Astrocyte (in vitro differentiated cells and primary cell): ENCODE data around the gene FUCA1. TPM values are rescaled to one million over a fixed set of nuclear protein-coding genes. Genes with fewer than 3 reads are reported as not detected.
"Not testable (repeated sequence)": the region's sequence is repeated elsewhere in the genome, so short reads cannot be mapped to it uniquely, and the experiment has no call there.

Source experiments
- DNase-seq: peaks from one replicate; pipeline ENCODE4 v3.0.0-alpha.2; 2010; ENCODE audit warnings: low read depth
- FAIRE-seq: peaks from 2 replicates; lab custom pipeline; 2011; peaks lifted over from hg19 to GRCh38; lab: Jason Lieb, UNC
- H2AFZ ChIP-seq: 2 replicates; pipeline ENCODE4 v1.6.0; 2012; ENCODE audit warnings: low read depth, low read length, inconsistent platforms
- H3K27ac ChIP-seq: 2 replicates; pipeline ENCODE4 v1.5.1; 2011; ENCODE audit warnings: low read depth, low read length, inconsistent platforms
- H3K27me3 ChIP-seq: 2 replicates; pipeline ENCODE4 v1.6.0; 2011; ENCODE audit warnings: low read length, inconsistent platforms; ENCODE audit not compliant: insufficient read depth
- H3K36me3 ChIP-seq: 2 replicates; pipeline ENCODE4 v1.5.1; 2011; ENCODE audit warnings: low read length, inconsistent platforms; ENCODE audit not compliant: insufficient read depth
- H3K4me1 ChIP-seq: 2 replicates; pipeline ENCODE4 v1.5.1; 2011; ENCODE audit warnings: low read length, inconsistent platforms; ENCODE audit not compliant: insufficient read depth
- H3K4me2 ChIP-seq: 2 replicates; pipeline ENCODE4 v1.6.0; 2012; ENCODE audit warnings: low read length, inconsistent platforms
- H3K4me3 ChIP-seq: 2 replicates; pipeline ENCODE4 v1.5.1; 2011; ENCODE audit warnings: low read depth, mild to moderate bottlenecking, low read length, inconsistent platforms; ENCODE audit not compliant: insufficient read depth
- H3K79me2 ChIP-seq: 2 replicates; pipeline ENCODE4 v1.6.0; 2012; ENCODE audit warnings: mild to moderate bottlenecking, low read length, inconsistent platforms; ENCODE audit not compliant: insufficient read depth
- H3K9ac ChIP-seq: 2 replicates; pipeline ENCODE4 v1.6.0; 2012; ENCODE audit warnings: mild to moderate bottlenecking, low read length, inconsistent platforms
- H3K9me3 ChIP-seq: 2 replicates; pipeline ENCODE4 v1.5.1; 2012; ENCODE audit warnings: low read depth, mild to moderate bottlenecking, low read length, inconsistent platforms; ENCODE audit not compliant: insufficient read depth
- H4K20me1 ChIP-seq: 2 replicates; pipeline ENCODE4 v1.6.0; 2012; ENCODE audit warnings: low read length, inconsistent platforms; ENCODE audit not compliant: insufficient read depth
- H3K27ac Mint-ChIP-seq: one replicate; pipeline ENCODE4 v1.8.0; 2021; ENCODE audit warnings: mild to moderate bottlenecking, mixed read lengths; ENCODE audit not compliant: unreplicated experiment
- H3K27me3 Mint-ChIP-seq: one replicate; pipeline ENCODE4 v1.8.0; 2021; ENCODE audit warnings: low read depth, mixed read lengths; ENCODE audit not compliant: unreplicated experiment
- H3K36me3 Mint-ChIP-seq: one replicate; pipeline ENCODE4 v1.8.0; 2021; ENCODE audit warnings: low read depth, mixed read lengths; ENCODE audit not compliant: unreplicated experiment
- H3K4me1 Mint-ChIP-seq: one replicate; pipeline ENCODE4 v1.8.0; 2021; ENCODE audit warnings: low read depth, mixed read lengths; ENCODE audit not compliant: unreplicated experiment
- H3K4me3 Mint-ChIP-seq: one replicate; pipeline ENCODE4 v1.8.0; 2021; ENCODE audit warnings: mild to moderate bottlenecking, moderate library complexity, mixed read lengths; ENCODE audit not compliant: unreplicated experiment
- H3K9me3 Mint-ChIP-seq: one replicate; pipeline ENCODE4 v1.8.0; 2021; ENCODE audit warnings: mild to moderate bottlenecking, mixed read lengths; ENCODE audit not compliant: unreplicated experiment
- EZH2 ChIP-seq: IDR thresholded peaks from 2 replicates; pipeline ENCODE4 v1.6.1; 2012; ENCODE audit warnings: mild to moderate bottlenecking, low read length, inconsistent platforms; ENCODE audit not compliant: insufficient read depth
- total RNA-seq: library from RNA; stranded (reverse); gene quantifications from 2 replicates; pipeline ENCODE4 v1.2.1, GENCODE V29; 2021
- TF ChIP-seq, protein P1 (sequence below): IDR thresholded peaks from 2 replicates; pipeline ENCODE4 v1.5.1; 2011; ENCODE audit warnings: low read depth, mild to moderate bottlenecking, inconsistent platforms, low read length, moderate library complexity; ENCODE audit not compliant: insufficient read depth

FUCA1 gene
- total RNA-seq, 1 donor from 2014 or later = 10.4 TPM

DNA sequence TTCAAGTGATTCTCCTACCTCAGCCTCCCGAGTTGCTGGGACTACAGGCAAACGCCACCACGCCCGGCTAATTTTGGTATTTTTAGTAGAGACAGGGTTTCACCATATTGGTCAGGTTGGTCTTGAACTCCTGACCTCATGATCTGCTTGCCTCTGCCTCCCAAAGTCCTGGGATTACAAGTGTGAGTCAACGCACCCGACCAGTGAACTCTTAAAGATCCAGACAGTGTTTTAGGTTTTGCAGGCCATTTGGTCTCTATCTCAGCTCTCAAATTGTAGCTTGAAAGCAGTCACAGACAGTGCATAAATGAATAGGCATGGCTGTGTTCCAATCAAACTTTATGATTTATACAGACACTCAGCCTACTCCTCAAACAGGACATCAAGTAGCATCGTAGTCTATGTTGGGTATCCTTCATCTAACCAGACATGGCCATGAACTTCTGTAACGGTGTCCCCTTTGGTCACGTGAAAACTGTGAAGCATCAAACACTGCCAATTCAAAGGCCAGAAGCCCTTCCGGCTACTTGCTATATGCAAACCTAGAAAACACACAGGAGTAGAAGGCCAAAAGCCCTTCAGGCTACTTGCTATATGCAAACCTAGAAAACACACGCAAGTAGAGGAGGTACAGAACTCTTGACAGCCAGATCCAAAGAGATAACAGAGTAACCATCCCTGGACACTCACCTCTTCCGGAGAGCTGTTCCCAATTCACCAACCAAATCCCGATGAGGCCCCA lies 3.1 kb downstream of the FUCA1 start:
- Histone ChIP-seq H3K9ac (no peak overlapping the region), H3K4me2 (peak overlapping the region; percentile 60), H3K4me3 (no peak overlapping the region), H3K27ac (peak overlapping the region; percentile 40), H3K36me3 (no peaks in the 10 kb centered on the region), H2AFZ (no peak overlapping the region), H3K9me3 (no peaks in the 10 kb centered on the region), H3K27me3 (peaks cover 4% of the 10 kb centered on the region), H3K4me1 (peaks cover 14% of the 10 kb centered on the region), H3K79me2 (no peaks in the 10 kb centered on the region), H4K20me1 (no peaks in the 10 kb centered on the region)
- TF ChIP-seq, protein P1, sequence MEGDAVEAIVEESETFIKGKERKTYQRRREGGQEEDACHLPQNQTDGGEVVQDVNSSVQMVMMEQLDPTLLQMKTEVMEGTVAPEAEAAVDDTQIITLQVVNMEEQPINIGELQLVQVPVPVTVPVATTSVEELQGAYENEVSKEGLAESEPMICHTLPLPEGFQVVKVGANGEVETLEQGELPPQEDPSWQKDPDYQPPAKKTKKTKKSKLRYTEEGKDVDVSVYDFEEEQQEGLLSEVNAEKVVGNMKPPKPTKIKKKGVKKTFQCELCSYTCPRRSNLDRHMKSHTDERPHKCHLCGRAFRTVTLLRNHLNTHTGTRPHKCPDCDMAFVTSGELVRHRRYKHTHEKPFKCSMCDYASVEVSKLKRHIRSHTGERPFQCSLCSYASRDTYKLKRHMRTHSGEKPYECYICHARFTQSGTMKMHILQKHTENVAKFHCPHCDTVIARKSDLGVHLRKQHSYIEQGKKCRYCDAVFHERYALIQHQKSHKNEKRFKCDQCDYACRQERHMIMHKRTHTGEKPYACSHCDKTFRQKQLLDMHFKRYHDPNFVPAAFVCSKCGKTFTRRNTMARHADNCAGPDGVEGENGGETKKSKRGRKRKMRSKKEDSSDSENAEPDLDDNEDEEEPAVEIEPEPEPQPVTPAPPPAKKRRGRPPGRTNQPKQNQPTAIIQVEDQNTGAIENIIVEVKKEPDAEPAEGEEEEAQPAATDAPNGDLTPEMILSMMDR = no peak
- TF ChIP-seq EZH2 = no peak
- DNase-seq = no peak
- Mint-ChIP-seq H3K36me3 (no peaks in the 10 kb centered on the region), H3K27ac (no peak overlapping the region), H3K4me3 (no peak overlapping the region), H3K27me3 (peaks cover 23% of the 10 kb centered on the region), H3K9me3 (no peaks in the 10 kb centered on the region), H3K4me1 (peaks cover 13% of the 10 kb centered on the region)
- no peak for FAIRE-seq

DNA sequence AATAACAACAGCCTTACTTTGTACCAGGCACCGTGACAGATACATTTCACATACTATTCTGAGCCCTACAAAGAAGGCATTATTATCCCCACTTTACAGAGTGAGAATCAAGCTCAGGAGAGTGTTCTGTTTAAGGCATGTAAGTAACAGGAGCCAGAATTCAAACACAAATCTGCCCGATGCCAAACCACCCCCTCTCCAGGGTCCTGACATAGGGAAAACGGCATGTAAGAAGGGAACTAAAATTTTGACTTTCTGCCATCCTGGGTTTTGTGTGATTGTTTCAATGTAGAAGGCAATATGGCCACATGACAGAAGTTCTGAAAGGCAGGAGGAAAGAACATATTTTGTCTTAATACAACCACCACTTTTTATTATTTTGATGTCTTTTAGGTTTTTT lies 5.5 kb downstream of the FUCA1 start:
- Mint-ChIP-seq H3K27ac (no peak overlapping the region), H3K27me3 (peaks cover 14% of the 10 kb centered on the region), H3K4me1 (peaks cover 11% of the 10 kb centered on the region), H3K4me3 (no peak overlapping the region), H3K36me3 (no peaks in the 10 kb centered on the region), H3K9me3 (no peaks in the 10 kb centered on the region)
- FAIRE-seq (no peak), DNase-seq (no peak)
- no peaks in the 10 kb centered on the region for H3K79me2 ChIP-seq
- H3K36me3 ChIP-seq = no peaks in the 10 kb centered on the region
- H3K4me3 ChIP-seq = no peak overlapping the region
- no peak overlapping the region for H3K4me2 ChIP-seq
- TF ChIP-seq, protein P1 = no peak
- TF ChIP-seq EZH2 = no peak
- H3K4me1 ChIP-seq = peaks cover 11% of the 10 kb centered on the region
- no peak overlapping the region for H2AFZ ChIP-seq
- H4K20me1 ChIP-seq = no peaks in the 10 kb centered on the region
- no peak overlapping the region for H3K9ac ChIP-seq
- H3K27ac ChIP-seq = no peak overlapping the region
- peaks cover 4% of the 10 kb centered on the region for H3K27me3 ChIP-seq
- no peaks in the 10 kb centered on the region for H3K9me3 ChIP-seq

DNA sequence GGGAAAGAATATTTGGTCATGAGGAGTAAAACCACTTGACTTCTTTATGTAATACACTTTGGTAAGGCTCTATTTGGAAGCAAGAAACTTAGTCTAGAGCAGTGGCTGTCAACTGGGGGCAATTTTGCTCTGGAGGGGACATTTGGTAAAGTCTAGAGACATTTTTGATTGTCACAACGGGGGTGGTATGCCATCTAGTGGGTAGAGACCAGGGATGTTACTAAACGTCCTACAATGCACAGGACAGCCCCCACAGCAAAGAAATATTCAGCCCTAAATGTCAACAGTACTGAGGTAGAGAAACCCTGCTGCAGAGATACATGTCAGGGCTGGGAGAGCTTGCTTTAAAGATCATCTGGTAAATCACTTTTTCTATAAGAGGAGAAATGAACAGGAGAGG lies 13.5 kb downstream of the FUCA1 start:
- FAIRE-seq = no peak
- H3K36me3 Mint-ChIP-seq = peaks cover 2% of the 10 kb centered on the region
- H3K36me3 ChIP-seq = no peaks in the 10 kb centered on the region

DNA sequence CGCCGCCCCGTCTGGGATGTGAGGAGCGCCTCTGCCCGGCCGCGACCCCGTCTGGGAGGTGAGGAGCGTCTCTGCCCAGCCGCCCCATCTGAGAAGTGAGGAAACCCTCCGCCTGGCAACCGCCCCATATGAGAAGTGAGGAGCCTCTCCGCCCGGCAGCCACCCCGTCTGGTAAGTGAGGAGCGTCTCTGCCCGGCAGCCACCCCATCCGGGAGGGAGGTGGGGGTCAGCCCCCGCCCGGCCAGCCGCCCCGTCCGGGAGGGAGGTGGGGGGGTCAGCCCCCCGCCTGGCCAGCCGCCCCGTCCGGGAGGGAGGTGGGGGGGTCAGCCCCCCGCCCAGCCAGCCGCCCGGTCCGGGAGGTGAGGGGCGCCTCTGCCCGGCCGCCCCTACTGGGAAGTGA lies 15.0 kb downstream of the FUCA1 start:
- not testable (repeated sequence) for H3K27ac Mint-ChIP-seq, H3K27me3 Mint-ChIP-seq, H3K27me3 ChIP-seq, H2AFZ ChIP-seq, H3K36me3 Mint-ChIP-seq, DNase-seq, H3K9me3 Mint-ChIP-seq, H4K20me1 ChIP-seq, H3K36me3 ChIP-seq, H3K4me1 ChIP-seq, H3K9me3 ChIP-seq, H3K27ac ChIP-seq, H3K4me3 Mint-ChIP-seq, H3K9ac ChIP-seq, FAIRE-seq, H3K79me2 ChIP-seq, H3K4me2 ChIP-seq, H3K4me1 Mint-ChIP-seq, H3K4me3 ChIP-seq

More for the DNA sequence above, 13.5 kb downstream of the FUCA1 start:
- Histone ChIP-seq H3K79me2 (no peaks in the 10 kb centered on the region), H4K20me1 (no peaks in the 10 kb centered on the region), H3K4me2 (no peak overlapping the region), H3K27me3 (no peaks in the 10 kb centered on the region), H2AFZ (no peak overlapping the region), H3K4me1 (no peaks in the 10 kb centered on the region), H3K27ac (no peak overlapping the region), H3K4me3 (no peak overlapping the region), H3K9ac (no peak overlapping the region), H3K9me3 (no peaks in the 10 kb centered on the region)
- peaks cover 3% of the 10 kb centered on the region for H3K27me3 Mint-ChIP-seq
- DNase-seq = no peak
- H3K4me1 Mint-ChIP-seq = no peaks in the 10 kb centered on the region
- peaks cover 2% of the 10 kb centered on the region for H3K9me3 Mint-ChIP-seq
- H3K27ac Mint-ChIP-seq = no peak overlapping the region
- TF ChIP-seq, protein P1 = peak; percentile 16
- no peak for TF ChIP-seq EZH2
- no peak overlapping the region for H3K4me3 Mint-ChIP-seq
